ENCODE results near the gene ID1. TPM values are rescaled to one million over a fixed set of nuclear protein-coding genes. Genes with fewer than 3 reads are reported as not detected.

The ID1 gene
- total and polyA plus RNA-seq, 2 of the 13 experiments (the other 11 are each of a cell fraction or from before 2014, with no cell fraction given) = 320 to 419 TPM

GRCh38 chr20:31602779-31603441 lies 2.2 kb upstream of the ID1 start (continued):
- 0 out of 2 replicates have a peak, but pooled peaks have one; percentile 47 for TF ChIP-seq ZNF572 (CRISPR knock-in tag; IDR thresholded peaks at IDR 0.05)
- TF ChIP-seq KDM5A (IDR thresholded peaks at IDR 0.05; ENCODE audit: borderline replicate concordance, low read length) = no peak
- no peak for TF ChIP-seq TCF7 (IDR thresholded peaks at IDR 0.05; ENCODE audit: low read depth)
- no peak for TF ChIP-seq NAIF1 (CRISPR knock-in tag; IDR thresholded peaks at IDR 0.05; ENCODE audit: borderline replicate concordance)
- TF ChIP-seq CEBPB (IDR thresholded peaks at IDR 0.05; ENCODE audit: borderline replicate concordance, low read depth, low read length) = peak; percentile 16; the same call in 1 of the 2 replicates
- no peak for TF ChIP-seq ZNF501 (CRISPR knock-in tag; IDR thresholded peaks at IDR 0.05)
- 0 out of 2 replicates have a peak, but pooled peaks have one; percentile 11 for TF ChIP-seq SMC3 (IDR thresholded peaks at IDR 0.05; ENCODE audit: low read length)
- TF ChIP-seq ARNT2 (CRISPR knock-in tag; IDR thresholded peaks at IDR 0.05; ENCODE audit: low read depth) = 0 out of 2 replicates have a peak, but pooled peaks have one; percentile 29
- TF ChIP-seq KAT8 (CRISPR knock-in tag; IDR thresholded peaks at IDR 0.05) = no peak
- no peak for TF ChIP-seq ZGPAT (CRISPR knock-in tag; IDR thresholded peaks at IDR 0.05)
- no peak for TF ChIP-seq AKAP8 (CRISPR knock-in tag; IDR thresholded peaks at IDR 0.05)
- no peak for TF ChIP-seq MXI1 (IDR thresholded peaks at IDR 0.05; ENCODE audit: borderline replicate concordance, low read depth, low read length)
- TF ChIP-seq ZHX2 (IDR thresholded peaks at IDR 0.05; ENCODE audit: low read depth) = no peak
- TF ChIP-seq ZHX2 (CRISPR knock-in tag; IDR thresholded peaks at IDR 0.05; ENCODE audit: borderline replicate concordance) = no peak
- no peak for TF ChIP-seq BCL6 (CRISPR knock-in tag; IDR thresholded peaks at IDR 0.05)
- 0 out of 2 replicates have a peak, but pooled peaks have one; percentile 51 for TF ChIP-seq ZNF615 (CRISPR knock-in tag; IDR thresholded peaks at IDR 0.05; ENCODE audit: borderline replicate concordance)
- TF ChIP-seq HIC2 (CRISPR knock-in tag; IDR thresholded peaks at IDR 0.05; ENCODE audit: low read depth) = 0 out of 2 replicates have a peak, but pooled peaks have one; percentile 17
- TF ChIP-seq POLR2G (IDR thresholded peaks at IDR 0.05; ENCODE audit: low read depth, low read length) = peak; percentile 69
- TF ChIP-seq ZNF17 (CRISPR knock-in tag; IDR thresholded peaks at IDR 0.05) = 0 out of 2 replicates have a peak, but pooled peaks have one; percentile 61
- TF ChIP-seq JDP2 (CRISPR knock-in tag; IDR thresholded peaks at IDR 0.05; ENCODE audit: borderline replicate concordance) = no peak

Measured in HepG2 (cell line).